ENCODE measurements around the gene EXOSC5. TPM values are rescaled to one million over a fixed set of nuclear protein-coding genes. Genes with fewer than 3 reads are reported as not detected.

EXOSC5 gene
- total and polyA plus RNA-seq, 2 experiments from 2014 or later, result 13.7 to 21.2 TPM

DNA sequence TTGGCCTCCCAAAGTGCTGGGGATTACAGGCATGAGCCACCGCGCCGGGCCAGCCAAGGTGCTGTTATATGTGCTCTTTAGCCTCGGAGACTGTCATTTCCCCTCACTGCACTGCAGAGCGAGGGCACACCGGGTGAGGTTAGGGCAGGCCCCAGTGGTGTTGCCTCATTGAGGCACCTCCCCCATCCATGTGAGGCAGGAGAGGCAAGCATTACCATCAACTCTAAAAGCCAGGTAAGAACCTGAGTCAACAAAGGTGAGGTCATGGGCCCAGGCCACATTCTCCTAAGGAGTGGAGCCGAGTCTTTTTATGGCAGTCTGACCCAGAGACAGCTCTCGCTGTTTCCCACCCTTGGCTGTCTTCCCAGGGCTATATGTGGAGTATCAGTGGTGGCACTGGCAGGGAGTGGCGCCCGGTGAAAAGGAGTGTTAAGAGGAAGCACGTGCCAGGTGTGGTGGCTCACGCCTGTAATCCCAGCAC is 19.1 kb upstream of the EXOSC5 start:
- 64% methylated on average over 12 of the region's 12 CpGs for WGBS (ENCODE audit: low lambda C conversion rate, missing lambda C conversion rate)
- no peak for TF ChIP-seq EZH2 (IDR thresholded peaks at IDR 0.05; ENCODE audit: borderline replicate concordance)
- TF ChIP-seq, protein P1, sequence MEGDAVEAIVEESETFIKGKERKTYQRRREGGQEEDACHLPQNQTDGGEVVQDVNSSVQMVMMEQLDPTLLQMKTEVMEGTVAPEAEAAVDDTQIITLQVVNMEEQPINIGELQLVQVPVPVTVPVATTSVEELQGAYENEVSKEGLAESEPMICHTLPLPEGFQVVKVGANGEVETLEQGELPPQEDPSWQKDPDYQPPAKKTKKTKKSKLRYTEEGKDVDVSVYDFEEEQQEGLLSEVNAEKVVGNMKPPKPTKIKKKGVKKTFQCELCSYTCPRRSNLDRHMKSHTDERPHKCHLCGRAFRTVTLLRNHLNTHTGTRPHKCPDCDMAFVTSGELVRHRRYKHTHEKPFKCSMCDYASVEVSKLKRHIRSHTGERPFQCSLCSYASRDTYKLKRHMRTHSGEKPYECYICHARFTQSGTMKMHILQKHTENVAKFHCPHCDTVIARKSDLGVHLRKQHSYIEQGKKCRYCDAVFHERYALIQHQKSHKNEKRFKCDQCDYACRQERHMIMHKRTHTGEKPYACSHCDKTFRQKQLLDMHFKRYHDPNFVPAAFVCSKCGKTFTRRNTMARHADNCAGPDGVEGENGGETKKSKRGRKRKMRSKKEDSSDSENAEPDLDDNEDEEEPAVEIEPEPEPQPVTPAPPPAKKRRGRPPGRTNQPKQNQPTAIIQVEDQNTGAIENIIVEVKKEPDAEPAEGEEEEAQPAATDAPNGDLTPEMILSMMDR (IDR thresholded peaks at IDR 0.05; ENCODE audit: poor library complexity), result no peak
- TF ChIP-seq EZH2phosphoT487 (IDR thresholded peaks at IDR 0.05; ENCODE audit: low read depth, severe bottlenecking, unreplicated experiment), result no peak

GRCh38 chr19:41415154-41415571 is 18.0 kb upstream of the EXOSC5 start:
- peaks cover under 1% of the 10 kb centered on the region for H3K4me1 ChIP-seq (ENCODE audit: insufficient read depth)
- no peak overlapping the region for H3K4me2 ChIP-seq
- no peak for TF ChIP-seq EZH2 (IDR thresholded peaks at IDR 0.05; ENCODE audit: borderline replicate concordance)
- no peak overlapping the region for H2AFZ ChIP-seq
- no peak overlapping the region for H3K4me3 ChIP-seq
- no peaks in the 10 kb centered on the region for H3K36me3 ChIP-seq (replicated peaks; ENCODE audit: insufficient read depth, low read depth)
- no peaks in the 10 kb centered on the region for H3K9me2 ChIP-seq (replicated peaks; ENCODE audit: insufficient read depth)
- H4K20me1 ChIP-seq (ENCODE audit: insufficient read depth, poor library complexity, severe bottlenecking), result no peaks in the 10 kb centered on the region
- no peak for DNase-seq (ENCODE audit: low spot score)
- H3K79me2 ChIP-seq, result no peaks in the 10 kb centered on the region
- H3K27ac ChIP-seq, result no peak overlapping the region
- no peaks in the 10 kb centered on the region for H3K9me3 ChIP-seq (ENCODE audit: low read depth)
- WGBS (ENCODE audit: low lambda C conversion rate, missing lambda C conversion rate), result 87% methylated on average over 9 of the region's 9 CpGs
- no peaks in the 10 kb centered on the region for H3K27me3 ChIP-seq

More for the DNA sequence above, 19.1 kb upstream of the EXOSC5 start:
- no peaks in the 10 kb centered on the region for H4K20me1 ChIP-seq (ENCODE audit: insufficient read depth, poor library complexity, severe bottlenecking)
- DNase-seq (ENCODE audit: low spot score), result peak; percentile 84
- H3K9me3 ChIP-seq (ENCODE audit: low read depth), result no peaks in the 10 kb centered on the region
- no peak overlapping the region for H3K4me3 ChIP-seq
- H2AFZ ChIP-seq, result no peak overlapping the region
- H3K9me2 ChIP-seq (replicated peaks; ENCODE audit: insufficient read depth), result no peaks in the 10 kb centered on the region
- no peaks in the 10 kb centered on the region for H3K27me3 ChIP-seq
- H3K4me1 ChIP-seq (ENCODE audit: insufficient read depth), result no peaks in the 10 kb centered on the region
- H3K36me3 ChIP-seq (replicated peaks; ENCODE audit: insufficient read depth, low read depth), result no peaks in the 10 kb centered on the region
- peak overlapping the region; percentile 82 for H3K27ac ChIP-seq
- no peaks in the 10 kb centered on the region for H3K79me2 ChIP-seq
- no peak overlapping the region for H3K4me2 ChIP-seq

DNA sequence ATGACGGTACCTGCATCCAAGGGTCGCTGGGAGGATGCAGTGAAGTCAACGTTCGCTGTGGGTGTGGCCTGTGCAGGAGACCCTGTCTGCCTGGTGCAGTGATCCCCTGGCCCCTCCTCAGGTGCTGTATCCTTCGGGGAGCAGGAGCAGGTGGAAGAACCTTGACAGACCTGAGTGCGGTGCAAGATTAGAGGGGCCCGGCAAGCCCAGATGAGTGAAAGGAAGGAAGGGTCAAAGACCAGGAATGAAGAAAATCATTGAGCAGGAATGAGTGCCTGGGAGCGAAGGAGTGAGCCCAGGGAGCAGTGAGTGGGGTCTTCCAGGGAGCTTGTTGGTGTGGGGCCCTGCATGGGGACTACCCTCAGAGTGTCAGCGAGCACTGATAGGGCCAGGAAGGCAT is 17.3 kb upstream of the EXOSC5 start:
- TF ChIP-seq EZH2 (IDR thresholded peaks at IDR 0.05; ENCODE audit: borderline replicate concordance) (no peak), EZH2phosphoT487 (IDR thresholded peaks at IDR 0.05; ENCODE audit: low read depth, severe bottlenecking, unreplicated experiment) (no peak)
- TF ChIP-seq, protein P1 (IDR thresholded peaks at IDR 0.05; ENCODE audit: poor library complexity), result no peak
- Histone ChIP-seq H3K9me3 (ENCODE audit: low read depth) (no peaks in the 10 kb centered on the region), H4K20me1 (ENCODE audit: insufficient read depth, poor library complexity, severe bottlenecking) (no peaks in the 10 kb centered on the region), H3K79me2 (no peaks in the 10 kb centered on the region), H3K4me2 (no peak overlapping the region), H3K9me2 (replicated peaks; ENCODE audit: insufficient read depth) (no peaks in the 10 kb centered on the region), H3K4me3 (no peak overlapping the region), H3K27me3 (no peaks in the 10 kb centered on the region), H3K27ac (no peak overlapping the region), H2AFZ (no peak overlapping the region), H3K36me3 (replicated peaks; ENCODE audit: insufficient read depth, low read depth) (no peaks in the 10 kb centered on the region), H3K4me1 (ENCODE audit: insufficient read depth) (peaks cover 5% of the 10 kb centered on the region)
- 90% methylated on average over 9 of the region's 9 CpGs for WGBS (ENCODE audit: low lambda C conversion rate, missing lambda C conversion rate)
- no peak for DNase-seq (ENCODE audit: low spot score)

DNA sequence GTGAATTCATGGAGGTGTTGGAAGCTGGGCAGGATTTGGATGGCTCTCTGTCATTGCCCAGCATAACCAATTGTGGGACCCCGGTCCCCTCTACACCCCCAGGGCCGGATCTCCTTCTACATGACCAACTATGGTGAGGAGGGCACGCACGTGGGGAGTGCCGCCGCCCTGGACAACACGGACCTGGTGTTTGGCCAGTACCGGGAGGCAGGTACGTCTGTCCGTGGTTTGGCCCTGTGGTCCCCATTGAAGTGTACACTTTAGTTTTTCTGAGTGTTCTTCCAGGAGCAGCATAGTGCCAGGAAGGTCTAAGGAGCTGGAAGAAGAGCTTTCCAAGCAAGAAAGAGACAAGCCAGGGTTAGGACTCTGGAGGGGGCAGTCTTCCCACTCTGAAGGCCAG is 16.8 kb upstream of the EXOSC5 start:
- TF ChIP-seq, protein P1 (IDR thresholded peaks at IDR 0.05; ENCODE audit: poor library complexity), result no peak
- TF ChIP-seq EZH2phosphoT487 (IDR thresholded peaks at IDR 0.05; ENCODE audit: low read depth, severe bottlenecking, unreplicated experiment), result no peak
- no peak for TF ChIP-seq EZH2 (IDR thresholded peaks at IDR 0.05; ENCODE audit: borderline replicate concordance)
- Histone ChIP-seq H3K4me3 (no peak overlapping the region), H3K9me3 (ENCODE audit: low read depth) (no peaks in the 10 kb centered on the region), H3K4me2 (no peak overlapping the region), H3K36me3 (replicated peaks; ENCODE audit: insufficient read depth, low read depth) (no peaks in the 10 kb centered on the region), H3K27ac (no peak overlapping the region), H2AFZ (no peak overlapping the region), H3K4me1 (ENCODE audit: insufficient read depth) (peaks cover 8% of the 10 kb centered on the region), H3K27me3 (no peaks in the 10 kb centered on the region), H3K9me2 (replicated peaks; ENCODE audit: insufficient read depth) (no peaks in the 10 kb centered on the region), H3K79me2 (no peaks in the 10 kb centered on the region), H4K20me1 (ENCODE audit: insufficient read depth, poor library complexity, severe bottlenecking) (no peaks in the 10 kb centered on the region)
- no peak for DNase-seq (ENCODE audit: low spot score)
- WGBS (ENCODE audit: low lambda C conversion rate, missing lambda C conversion rate), result 93% methylated on average over 10 of the region's 10 CpGs
